Adrenal gland (tissue), 12 donors: ENCODE data around the gene TPRG1L. TPM values are rescaled to one million over a fixed set of nuclear protein-coding genes. Genes with fewer than 3 reads are reported as not detected.

ENCODE experiments used
- DNase-seq, 7 donors: peaks; one replicate each; pipeline ENCODE4 v3.0.0-alpha.2; 2019 to 2020
- H3K27ac ChIP-seq, 5 donors: fragments of 200-600 bp; sonication (generic) in 4 of 5; 1 replicate in 3 of 5; 2 replicates in 2 of 5; pipeline versions ENCODE4 v1.5.1 to v1.8.0; 2016 to 2020; ENCODE audit warnings: mild to moderate bottlenecking in 1 of 5
- H3K27me3 ChIP-seq: fragments of 200-600 bp; 2 replicates; pipeline ENCODE4 v1.8.0; 2021
- H3K36me3 ChIP-seq, 2 donors: fragments of 200-600 bp; replicated peaks in 1 of 2; 1 replicate in 1 of 2; 2 replicates in 1 of 2; pipeline versions ENCODE4 v1.5.1 to v1.8.0; 2018 to 2022
- H3K4me1 ChIP-seq, 2 donors: fragments of 200-600 bp; replicated peaks in 1 of 2; 1 replicate in 1 of 2; 2 replicates in 1 of 2; pipeline versions ENCODE4 v1.5.1 to v1.8.0; 2018 to 2021
- H3K4me3 ChIP-seq, 4 donors: fragments of 200-600 bp; sonication (generic) in 3 of 4; one replicate each; pipeline ENCODE4 v1.5.1; 2016 to 2018
- H3K9me3 ChIP-seq, 3 donors: fragments of 200-600 bp; sonication (generic) in 1 of 3; replicated peaks in 1 of 3; 1 replicate in 2 of 3; 2 replicates in 1 of 3; pipeline versions ENCODE4 v1.5.1 to v1.8.0; 2016 to 2021
- POLR2A ChIP-seq, 2 donors: fragments of 450-650 bp; IDR thresholded peaks; one replicate each; pipeline ENCODE4 v1.6.1; 2017; ENCODE audit warnings: antibody characterized with exemption in 2 of 2, mild to moderate bottlenecking in 2 of 2, moderate library complexity in 1 of 2
- WGBS, 4 donors: extraction: QIAGEN DNeasy Blood & Tissue Kit in 2 of 4; methylation state at CpG; one replicate each; pipeline versions ENCODE4 v1.1.5 to v1.1.7; 2013 to 2017; 5-methylcytosine and 5-hydroxymethylcytosine counted together
- intact Hi-C, 2 donors: fragments of 100-400 bp; cut with DNase I; formaldehyde crosslinking; loops; one replicate each; pipeline versions ENCODE4 v1.14.1 to v1.15.0; 2022 to 2023
- polyA plus RNA-seq, 3 donors: library from polyadenylated mRNA; stranded (reverse); fragments of 200-250 nt in 2 of 3; fragments of 350-450 nt in 1 of 3; fragmentation: Illumina TruSeq in 1 of 3; extraction: RNeasy Lipid Tissue Mini Kit (QIAGEN cat#74804) in 1 of 3; gene quantifications; one replicate each; pipeline ENCODE4 v1.2.3, GENCODE V29; 2013 to 2014
- total RNA-seq, 9 donors: library from RNA; depleted of rRNA in 4 of 9; stranded (reverse); fragments of >200 nt in 4 of 9; fragments of 120-200 nt in 1 of 9; fragmentation: NEBNext Ultra II Directional in 1 of 9; extraction: Animal tissue kit (Norgen Biotek cat#: 25700) in 1 of 9; gene quantifications; one replicate each; pipeline versions ENCODE4 v1.1.0 to v1.2.4, GENCODE V29; 2013 to 2023
- TF ChIP-seq, protein P1 (sequence below), 6 experiments: fragments of 450-650 bp in 4 of 6; fragments of 200-600 bp in 2 of 6; sonication (generic) in 1 of 6; IDR thresholded peaks; 1 replicate in 5 of 6; 2 replicates in 1 of 6; pipeline versions ENCODE4 v1.5.1 to v1.8.0; 2016 to 2021; ENCODE audit warnings: antibody characterized with exemption in 6 of 6, mild to moderate bottlenecking in 2 of 6, moderate library complexity in 1 of 6
- donor health status: healthy with polysubstance abuse.
- donor health status: Bipolar disorder and iron deficiency.
- donor health status: DM: yes; HTN: yes; CAD: no.
- donor health status: DM: no; HTN: no; CAD: no.
- donor health status: DM: no; HTN: no; CAD: no.
- donor health status: DM: yes; HTN: yes; CAD: no.

TPRG1L gene
- total and polyA plus RNA-seq, 12 donors, result 15.8 to 52.1 (median 41.4) TPM

DNA sequence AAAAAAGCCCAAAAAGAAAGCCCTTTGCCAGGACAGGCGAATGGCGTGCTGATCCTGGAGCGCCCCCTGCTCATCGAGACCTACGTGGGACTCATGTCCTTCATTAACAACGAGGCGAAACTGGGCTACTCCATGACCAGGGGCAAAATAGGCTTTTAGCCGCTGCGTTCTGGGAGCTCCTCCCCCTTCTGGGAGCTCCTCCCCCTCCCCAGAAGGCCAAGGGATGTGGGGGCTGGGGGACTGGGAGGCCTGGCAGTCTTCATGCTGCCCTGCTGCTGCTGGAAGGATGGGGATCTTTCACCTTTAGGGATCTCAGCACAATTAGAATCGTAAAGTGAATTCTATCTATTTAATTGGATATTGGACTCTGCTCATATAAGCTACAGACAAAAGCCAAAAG, 3.6 kb downstream of the TPRG1L start:
- intact Hi-C loops, result no loop called here

DNA sequence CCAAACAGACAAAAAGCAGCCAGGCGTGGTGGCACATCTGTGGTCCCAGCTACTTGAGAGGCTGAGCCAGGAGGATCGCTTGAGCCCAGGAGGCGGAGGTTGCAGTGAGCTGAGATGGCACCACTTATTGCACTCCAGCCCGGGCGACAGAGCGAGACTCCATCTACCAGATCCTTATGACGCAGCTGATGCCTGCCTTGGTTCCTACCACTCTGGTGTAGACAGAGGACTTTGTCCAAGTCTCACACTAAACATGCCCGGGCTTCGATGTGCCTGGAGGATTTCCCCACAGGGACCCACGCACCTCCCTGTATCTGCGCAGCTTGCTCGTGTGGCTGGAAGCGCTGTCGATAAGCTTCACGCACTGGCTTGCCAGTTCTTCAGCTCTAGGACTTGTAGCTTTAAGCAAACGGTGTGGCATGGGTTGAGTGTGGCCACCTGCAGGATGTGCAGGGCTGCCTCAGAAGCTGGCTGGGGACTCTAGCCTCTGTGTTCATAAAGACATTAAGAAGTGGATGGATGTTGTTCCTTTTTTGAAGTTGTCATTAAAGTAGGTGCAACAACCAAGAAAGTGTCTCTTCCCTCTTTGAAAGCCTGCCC, 4.8 kb downstream of the TPRG1L start:
- 93 to 95% (median 94%) methylated on average over 12 to 16 of the region's 16 CpGs for WGBS, 4 donors
- intact Hi-C loops, result no loop called here
- H3K36me3 ChIP-seq, result peaks cover 0 to 62% of the 10 kb centered on the region in 2 donors
- H3K4me1 ChIP-seq, result peaks cover 5 to 14% of the 10 kb centered on the region in 2 donors
- H3K9me3 ChIP-seq, result no peaks in the 10 kb centered on the region
- no peak for DNase-seq
- TF ChIP-seq POLR2A (IDR thresholded peaks at IDR 0.05), result no peak
- TF ChIP-seq, protein P1, sequence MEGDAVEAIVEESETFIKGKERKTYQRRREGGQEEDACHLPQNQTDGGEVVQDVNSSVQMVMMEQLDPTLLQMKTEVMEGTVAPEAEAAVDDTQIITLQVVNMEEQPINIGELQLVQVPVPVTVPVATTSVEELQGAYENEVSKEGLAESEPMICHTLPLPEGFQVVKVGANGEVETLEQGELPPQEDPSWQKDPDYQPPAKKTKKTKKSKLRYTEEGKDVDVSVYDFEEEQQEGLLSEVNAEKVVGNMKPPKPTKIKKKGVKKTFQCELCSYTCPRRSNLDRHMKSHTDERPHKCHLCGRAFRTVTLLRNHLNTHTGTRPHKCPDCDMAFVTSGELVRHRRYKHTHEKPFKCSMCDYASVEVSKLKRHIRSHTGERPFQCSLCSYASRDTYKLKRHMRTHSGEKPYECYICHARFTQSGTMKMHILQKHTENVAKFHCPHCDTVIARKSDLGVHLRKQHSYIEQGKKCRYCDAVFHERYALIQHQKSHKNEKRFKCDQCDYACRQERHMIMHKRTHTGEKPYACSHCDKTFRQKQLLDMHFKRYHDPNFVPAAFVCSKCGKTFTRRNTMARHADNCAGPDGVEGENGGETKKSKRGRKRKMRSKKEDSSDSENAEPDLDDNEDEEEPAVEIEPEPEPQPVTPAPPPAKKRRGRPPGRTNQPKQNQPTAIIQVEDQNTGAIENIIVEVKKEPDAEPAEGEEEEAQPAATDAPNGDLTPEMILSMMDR (IDR thresholded peaks at IDR 0.05), result no peak
- no peaks in the 10 kb centered on the region for H3K27me3 ChIP-seq
- H3K4me3 ChIP-seq, result no peak overlapping the region
- H3K27ac ChIP-seq, result no peak overlapping the region

More for the DNA sequence above, 3.6 kb downstream of the TPRG1L start:
- H3K27ac ChIP-seq, result no peak overlapping the region
- H3K4me3 ChIP-seq, result no peak overlapping the region
- peaks cover 10 to 23% of the 10 kb centered on the region in 2 donors for H3K4me1 ChIP-seq
- no peak for DNase-seq
- H3K9me3 ChIP-seq, result no peaks in the 10 kb centered on the region
- H3K36me3 ChIP-seq, result peaks cover 0 to 51% of the 10 kb centered on the region in 2 donors
- 84 to 94% (median 86%) methylated on average over 6 to 10 of the region's 10 CpGs for WGBS, 4 donors
- no peak for TF ChIP-seq POLR2A (IDR thresholded peaks at IDR 0.05)
- TF ChIP-seq, protein P1 (IDR thresholded peaks at IDR 0.05), result no peak
- no peaks in the 10 kb centered on the region for H3K27me3 ChIP-seq

DNA sequence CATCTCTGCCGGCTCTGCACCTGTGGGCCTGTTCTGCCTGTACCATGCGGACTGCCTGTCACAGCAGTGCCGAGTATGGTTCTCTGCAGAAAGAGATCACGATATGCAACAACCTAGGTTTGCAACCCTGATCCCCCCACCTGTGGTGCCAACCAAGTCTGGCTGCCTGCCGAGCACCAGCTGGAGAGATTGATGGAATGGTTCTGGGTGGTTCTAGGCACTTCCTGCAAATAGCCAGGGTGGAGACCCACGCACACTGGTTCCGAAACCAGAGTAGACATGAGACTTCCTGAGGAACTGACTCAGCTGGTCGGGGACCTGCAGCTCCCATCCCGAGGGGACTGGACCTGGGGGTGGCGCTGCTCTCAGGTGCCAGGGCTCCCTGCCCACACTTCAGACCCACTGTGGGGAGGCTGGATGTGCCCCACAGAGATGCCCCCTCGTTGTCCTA, 5.4 kb downstream of the TPRG1L start:
- Histone ChIP-seq H3K9me3 (no peaks in the 10 kb centered on the region), H3K36me3 (peaks cover 0 to 67% of the 10 kb centered on the region in 2 donors), H3K4me3 (no peak overlapping the region), H3K27me3 (no peaks in the 10 kb centered on the region), H3K4me1 (peaks cover 5 to 14% of the 10 kb centered on the region in 2 donors), H3K27ac (no peak overlapping the region)
- WGBS, 4 donors, result 76 to 82% (median 77%) methylated on average over 8 to 11 of the region's 11 CpGs
- intact Hi-C loops, result no loop called here
- TF ChIP-seq, protein P1 (IDR thresholded peaks at IDR 0.05), result no peak
- no peak for TF ChIP-seq POLR2A (IDR thresholded peaks at IDR 0.05)
- no peak for DNase-seq

DNA sequence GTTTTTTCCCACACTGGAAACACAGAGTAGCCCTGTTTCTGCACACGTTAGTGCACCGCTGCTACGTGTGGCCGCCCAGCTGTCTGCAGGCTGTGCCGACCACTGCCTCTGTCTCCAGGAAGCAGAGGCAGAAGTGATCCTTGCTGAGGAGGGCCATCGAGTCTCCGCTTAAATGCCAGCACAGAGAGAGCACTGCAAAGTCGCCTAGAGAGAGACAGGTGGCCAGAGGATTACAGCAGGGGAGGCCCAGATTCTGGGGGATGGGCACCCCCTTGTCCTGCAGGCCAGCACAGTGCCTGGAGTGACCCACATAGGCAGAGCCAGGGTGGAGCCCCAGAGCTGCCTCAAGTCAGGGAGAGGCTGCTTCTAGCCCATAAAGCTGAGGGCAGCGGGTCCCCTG, 6.1 kb downstream of the TPRG1L start:
- WGBS, 4 donors, result 77 to 93% (median 82%) methylated on average over 6 to 9 of the region's 9 CpGs
- Histone ChIP-seq H3K27ac (no peak overlapping the region), H3K36me3 (peaks cover 0 to 75% of the 10 kb centered on the region in 2 donors), H3K4me3 (no peak overlapping the region), H3K4me1 (peaks cover 0 to 8% of the 10 kb centered on the region in 2 donors), H3K27me3 (no peaks in the 10 kb centered on the region), H3K9me3 (no peaks in the 10 kb centered on the region)
- no peak for DNase-seq
- no peak for TF ChIP-seq POLR2A (IDR thresholded peaks at IDR 0.05)
- TF ChIP-seq, protein P1 (IDR thresholded peaks at IDR 0.05), result no peak
- intact Hi-C loops, result no loop called here
